ENCODE results near the gene CDT1.

The CDT1 gene

DNA sequence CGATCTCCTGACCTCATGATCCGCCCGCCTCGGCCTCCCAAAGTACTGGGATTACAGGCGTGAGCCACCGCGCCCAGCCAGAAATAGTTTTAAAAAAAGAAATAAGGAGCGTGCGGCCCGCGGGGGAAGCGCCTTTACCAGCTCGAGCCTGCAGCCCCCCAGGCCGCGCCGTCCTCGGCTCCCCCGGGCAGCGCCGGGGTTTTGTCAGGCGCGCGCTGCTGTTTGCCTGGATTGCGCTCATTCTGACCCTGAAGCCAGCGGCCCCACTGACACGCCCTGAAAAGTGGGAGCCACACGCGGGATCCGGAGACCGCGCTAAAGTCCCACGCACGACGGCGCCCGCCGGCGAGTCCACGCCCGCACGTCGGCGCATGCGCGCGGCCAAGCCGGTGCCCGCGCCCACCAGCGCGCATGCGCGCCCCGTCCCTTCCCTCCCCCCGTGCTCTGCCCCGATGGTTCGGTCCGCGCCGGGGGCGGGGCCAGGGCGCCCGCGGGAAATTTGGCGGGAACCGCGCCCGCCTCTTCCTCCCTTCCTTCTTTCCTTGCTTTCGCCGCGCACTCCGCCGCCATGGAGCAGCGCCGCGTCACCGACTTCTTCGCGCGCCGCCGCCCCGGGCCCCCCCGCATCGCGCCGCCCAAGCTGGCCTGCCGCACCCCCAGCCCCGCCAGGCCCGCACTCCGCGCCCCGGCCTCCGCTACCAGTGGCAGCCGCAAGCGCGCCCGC, at the start of gene CDT1:
Gene CDT1 (plus strand): TSS at position 526 of the 724 bp plus-strand sequence. CDS start 43 bp downstream, at position 569.
- DNase-seq (ENCODE audit: low read depth) = peak; percentile 87
- H3K4me3 ChIP-seq (ENCODE audit: low read depth, low read length) = peak within 1 kb of the TSS; percentile 96
- TF ChIP-seq, protein P1, sequence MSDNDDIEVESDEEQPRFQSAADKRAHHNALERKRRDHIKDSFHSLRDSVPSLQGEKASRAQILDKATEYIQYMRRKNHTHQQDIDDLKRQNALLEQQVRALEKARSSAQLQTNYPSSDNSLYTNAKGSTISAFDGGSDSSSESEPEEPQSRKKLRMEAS (IDR thresholded peaks at IDR 0.05; ENCODE audit: low read depth, low read length) = peak; percentile 43; the same call in 1 of the 2 replicates
- TF ChIP-seq MYC (IDR thresholded peaks at IDR 0.05; ENCODE audit: low read depth, low read length) (peak; percentile 59; the same call in 1 of the 2 replicates), POLR2A (IDR thresholded peaks at IDR 0.05; ENCODE audit: extremely low read depth, insufficient read length) (peak; percentile 37)
- TF ChIP-seq, protein P2, sequence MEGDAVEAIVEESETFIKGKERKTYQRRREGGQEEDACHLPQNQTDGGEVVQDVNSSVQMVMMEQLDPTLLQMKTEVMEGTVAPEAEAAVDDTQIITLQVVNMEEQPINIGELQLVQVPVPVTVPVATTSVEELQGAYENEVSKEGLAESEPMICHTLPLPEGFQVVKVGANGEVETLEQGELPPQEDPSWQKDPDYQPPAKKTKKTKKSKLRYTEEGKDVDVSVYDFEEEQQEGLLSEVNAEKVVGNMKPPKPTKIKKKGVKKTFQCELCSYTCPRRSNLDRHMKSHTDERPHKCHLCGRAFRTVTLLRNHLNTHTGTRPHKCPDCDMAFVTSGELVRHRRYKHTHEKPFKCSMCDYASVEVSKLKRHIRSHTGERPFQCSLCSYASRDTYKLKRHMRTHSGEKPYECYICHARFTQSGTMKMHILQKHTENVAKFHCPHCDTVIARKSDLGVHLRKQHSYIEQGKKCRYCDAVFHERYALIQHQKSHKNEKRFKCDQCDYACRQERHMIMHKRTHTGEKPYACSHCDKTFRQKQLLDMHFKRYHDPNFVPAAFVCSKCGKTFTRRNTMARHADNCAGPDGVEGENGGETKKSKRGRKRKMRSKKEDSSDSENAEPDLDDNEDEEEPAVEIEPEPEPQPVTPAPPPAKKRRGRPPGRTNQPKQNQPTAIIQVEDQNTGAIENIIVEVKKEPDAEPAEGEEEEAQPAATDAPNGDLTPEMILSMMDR (IDR thresholded peaks at IDR 0.05; ENCODE audit: low read depth, low read length) = no peak

DNA sequence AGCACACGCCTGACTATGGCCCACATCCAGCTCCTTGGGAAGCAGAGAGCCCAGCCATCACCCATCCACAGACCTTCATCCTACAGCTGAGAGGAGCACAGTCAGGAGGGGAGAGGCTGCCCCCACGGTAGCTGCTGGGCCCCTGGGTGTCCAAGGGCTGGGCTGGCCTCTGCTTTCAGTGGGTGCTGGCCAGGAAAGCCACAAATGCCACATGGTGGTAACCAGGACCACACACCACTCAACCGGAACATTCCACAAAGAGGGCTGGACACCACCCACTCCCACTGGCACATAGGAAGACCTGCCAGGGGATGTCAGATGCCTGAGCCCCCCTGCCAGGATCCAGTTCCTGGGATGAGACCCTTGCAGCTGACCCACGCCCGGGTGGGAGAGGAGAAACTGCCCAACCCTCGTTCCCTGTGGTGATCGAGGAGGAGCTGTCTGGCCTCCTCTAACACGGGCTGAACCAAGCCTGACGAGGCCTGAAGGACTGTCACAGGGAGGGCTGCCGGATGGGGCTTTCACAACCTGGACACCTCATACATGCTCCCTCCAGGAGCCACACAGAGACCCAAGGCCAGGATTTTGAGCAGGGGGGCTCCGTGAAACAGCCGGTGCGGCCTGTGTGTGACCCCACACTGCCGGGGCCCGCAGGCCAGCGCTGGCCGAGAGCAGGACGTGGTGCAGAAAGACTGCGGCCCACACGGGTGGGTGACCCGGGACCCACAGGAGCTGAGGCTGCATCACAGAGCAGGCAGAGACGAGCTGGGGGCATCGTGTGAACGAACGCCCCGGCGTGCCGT, 49.3 kb upstream of the CDT1 start:
- no peak overlapping the region for H3K4me3 ChIP-seq (ENCODE audit: low read depth, low read length)
- no peak for DNase-seq (ENCODE audit: low read depth)
- TF ChIP-seq, protein P2 (IDR thresholded peaks at IDR 0.05; ENCODE audit: low read depth, low read length) = no peak
- TF ChIP-seq, protein P1 (IDR thresholded peaks at IDR 0.05; ENCODE audit: low read depth, low read length) = no peak
- TF ChIP-seq MYC (IDR thresholded peaks at IDR 0.05; ENCODE audit: low read depth, low read length) = no peak
- no peak for TF ChIP-seq POLR2A (IDR thresholded peaks at IDR 0.05; ENCODE audit: extremely low read depth, insufficient read length)

DNA sequence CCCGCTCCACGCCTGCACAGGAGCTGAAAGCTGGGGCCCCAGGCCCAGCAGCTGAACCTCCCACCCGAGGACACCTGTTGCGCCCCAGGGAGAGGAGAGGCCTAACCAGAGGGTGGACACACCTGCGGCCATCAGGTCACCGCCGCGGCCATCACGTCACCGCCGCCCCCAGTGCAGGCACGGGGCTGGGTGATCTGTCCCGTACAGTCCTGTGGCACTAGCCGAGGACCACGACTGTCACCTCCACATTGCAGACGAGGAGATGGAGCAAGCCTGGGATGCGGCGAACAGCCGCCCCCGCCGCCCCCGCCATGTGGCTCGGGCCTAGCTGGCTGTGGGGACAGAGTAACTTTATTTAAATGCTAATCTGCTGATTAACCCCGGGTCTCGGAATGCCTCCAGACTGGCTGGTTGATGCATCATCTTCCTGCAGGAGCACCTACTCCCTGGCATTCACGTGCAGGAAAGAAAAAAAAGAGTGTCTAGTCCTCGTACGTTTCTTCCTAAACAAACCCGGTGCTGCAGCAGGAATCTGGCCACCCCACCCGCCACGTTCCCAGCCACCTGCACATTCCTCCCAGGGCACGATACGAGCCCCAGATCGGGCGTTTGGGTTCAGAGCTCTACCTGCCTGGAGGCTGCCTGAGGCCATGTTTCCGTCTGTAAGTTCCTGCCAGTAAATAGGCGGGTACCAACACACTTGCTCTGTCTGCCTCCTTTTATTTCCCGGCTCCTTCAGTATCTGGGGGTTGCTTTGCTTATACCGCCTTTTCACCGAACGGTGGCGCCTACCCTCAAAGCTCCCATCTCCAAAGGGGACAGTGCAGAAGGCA, 48.5 kb upstream of the CDT1 start:
- TF ChIP-seq MYC (IDR thresholded peaks at IDR 0.05; ENCODE audit: low read depth, low read length) (no peak), POLR2A (IDR thresholded peaks at IDR 0.05; ENCODE audit: extremely low read depth, insufficient read length) (no peak)
- TF ChIP-seq, protein P1 (IDR thresholded peaks at IDR 0.05; ENCODE audit: low read depth, low read length) = no peak
- TF ChIP-seq, protein P2 (IDR thresholded peaks at IDR 0.05; ENCODE audit: low read depth, low read length) = no peak
- no peak for DNase-seq (ENCODE audit: low read depth)
- no peak overlapping the region for H3K4me3 ChIP-seq (ENCODE audit: low read depth, low read length)

DNA sequence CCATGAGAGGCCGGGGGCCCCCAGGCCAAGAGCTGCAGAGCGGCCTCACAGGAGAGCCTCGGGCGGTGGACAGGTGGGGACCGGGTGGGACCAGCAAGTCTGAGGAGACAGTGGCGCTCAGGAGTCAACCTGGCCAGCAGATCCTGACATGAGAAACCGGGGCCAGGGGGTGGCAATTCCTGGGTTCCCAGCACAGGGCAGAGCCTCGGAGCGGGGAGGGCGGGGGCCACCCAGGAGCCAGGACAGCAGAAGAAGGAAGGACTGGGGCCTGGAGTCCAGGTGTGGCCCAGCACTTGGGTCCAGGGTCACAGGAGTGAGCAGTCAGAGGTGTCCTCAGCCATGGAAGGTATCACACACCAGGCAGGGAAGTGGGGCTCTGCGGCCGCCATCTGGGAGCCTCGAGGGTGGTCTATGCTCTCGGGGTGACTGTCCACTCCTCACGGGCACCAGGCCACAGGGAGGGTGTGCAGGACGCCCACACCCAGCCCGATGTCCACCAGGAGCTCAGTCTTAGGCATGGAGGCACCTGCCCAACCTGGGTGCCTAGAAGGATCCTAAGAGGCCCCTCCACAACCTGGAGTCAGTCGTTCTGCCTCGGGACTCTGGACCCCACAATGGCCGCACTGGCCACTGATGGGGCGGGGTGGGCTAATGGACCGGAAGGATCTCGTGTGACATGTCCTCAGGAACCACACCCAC, 47.7 kb upstream of the CDT1 start:
- no peak for TF ChIP-seq MYC (IDR thresholded peaks at IDR 0.05; ENCODE audit: low read depth, low read length)
- TF ChIP-seq, protein P1 (IDR thresholded peaks at IDR 0.05; ENCODE audit: low read depth, low read length) = no peak
- TF ChIP-seq, protein P2 (IDR thresholded peaks at IDR 0.05; ENCODE audit: low read depth, low read length) = no peak
- no peak for TF ChIP-seq POLR2A (IDR thresholded peaks at IDR 0.05; ENCODE audit: extremely low read depth, insufficient read length)
- DNase-seq (ENCODE audit: low read depth) = no peak
- no peak overlapping the region for H3K4me3 ChIP-seq (ENCODE audit: low read depth, low read length)
